ENCODE data around the gene MAGI1.
A peak's percentile ranks its signal among the peaks of the same experiment; 100 is the strongest.

Gene MAGI1

GRCh38 chr3:65854606-65855304 is 184.0 kb downstream of the MAGI1 start:
- Histone ChIP-seq H3K4me2 (peak overlapping the region; percentile 52), H4K20me1 (ENCODE audit: insufficient read depth) (no peaks in the 10 kb centered on the region), H2AFZ (ENCODE audit: low read depth) (no peak overlapping the region), H3K27me3 (ENCODE audit: insufficient read depth, low read depth) (no peaks in the 10 kb centered on the region), H3K9ac (peak overlapping the region; percentile 52; the same call in 1 of the 2 replicates), H3K36me3 (ENCODE audit: insufficient read depth) (no peaks in the 10 kb centered on the region), H3K27ac (peak overlapping the region; percentile 92), H3K79me2 (ENCODE audit: insufficient read depth, low read depth) (no peaks in the 10 kb centered on the region), H3K4me1 (ENCODE audit: low read depth, poor library complexity, severe bottlenecking) (peaks cover 40% of the 10 kb centered on the region), H3K4me3 (IDR thresholded peaks at IDR 0.05; ENCODE audit: insufficient read depth, low read depth, low read length) (no peak overlapping the region)
- TF ChIP-seq CTCF (conservative IDR thresholded peaks at IDR 0.05; ENCODE audit: low read depth, low read length): no peak

GRCh38 chr3:65851827-65852226 is 186.9 kb downstream of the MAGI1 start:
- Histone ChIP-seq H3K27me3 (ENCODE audit: insufficient read depth, low read depth) (no peaks in the 10 kb centered on the region), H3K4me1 (ENCODE audit: low read depth, poor library complexity, severe bottlenecking) (peaks cover 44% of the 10 kb centered on the region), H3K79me2 (ENCODE audit: insufficient read depth, low read depth) (no peaks in the 10 kb centered on the region), H3K4me2 (peak overlapping the region; percentile 4; the same call in 1 of the 2 replicates), H3K9ac (no peak overlapping the region), H3K27ac (no peak overlapping the region), H4K20me1 (ENCODE audit: insufficient read depth) (no peaks in the 10 kb centered on the region), H3K36me3 (ENCODE audit: insufficient read depth) (no peaks in the 10 kb centered on the region), H3K4me3 (IDR thresholded peaks at IDR 0.05; ENCODE audit: insufficient read depth, low read depth, low read length) (no peak overlapping the region), H2AFZ (ENCODE audit: low read depth) (no peak overlapping the region)
- TF ChIP-seq CTCF (conservative IDR thresholded peaks at IDR 0.05; ENCODE audit: low read depth, low read length): no peak

- no peaks in the 10 kb centered on the region for H3K36me3 ChIP-seq (ENCODE audit: insufficient read depth)
- H3K4me3 ChIP-seq (IDR thresholded peaks at IDR 0.05; ENCODE audit: insufficient read depth, low read depth, low read length): no peak overlapping the region
- no peak overlapping the region for H3K27ac ChIP-seq
- peaks cover 56% of the 10 kb centered on the region for H3K4me1 ChIP-seq (ENCODE audit: low read depth, poor library complexity, severe bottlenecking)
- no peaks in the 10 kb centered on the region for H4K20me1 ChIP-seq (ENCODE audit: insufficient read depth)
- no peak for TF ChIP-seq CTCF (conservative IDR thresholded peaks at IDR 0.05; ENCODE audit: low read depth, low read length)
- H3K79me2 ChIP-seq (ENCODE audit: insufficient read depth, low read depth): no peaks in the 10 kb centered on the region
- no peak overlapping the region for H2AFZ ChIP-seq (ENCODE audit: low read depth)
- no peak overlapping the region for H3K9ac ChIP-seq
- no peak overlapping the region for H3K4me2 ChIP-seq
- no peaks in the 10 kb centered on the region for H3K27me3 ChIP-seq (ENCODE audit: insufficient read depth, low read depth)
These were observed 188.5 kb downstream of the MAGI1 start for GRCh38 chr3:65850261-65850660.

- Histone ChIP-seq H4K20me1 (ENCODE audit: insufficient read depth) (no peaks in the 10 kb centered on the region), H3K27ac (no peak overlapping the region), H3K9ac (no peak overlapping the region), H3K27me3 (ENCODE audit: insufficient read depth, low read depth) (no peaks in the 10 kb centered on the region), H3K79me2 (ENCODE audit: insufficient read depth, low read depth) (no peaks in the 10 kb centered on the region), H2AFZ (ENCODE audit: low read depth) (no peak overlapping the region), H3K4me1 (ENCODE audit: low read depth, poor library complexity, severe bottlenecking) (peaks cover 48% of the 10 kb centered on the region), H3K4me2 (no peak overlapping the region), H3K4me3 (IDR thresholded peaks at IDR 0.05; ENCODE audit: insufficient read depth, low read depth, low read length) (no peak overlapping the region), H3K36me3 (ENCODE audit: insufficient read depth) (no peaks in the 10 kb centered on the region)
- TF ChIP-seq CTCF (conservative IDR thresholded peaks at IDR 0.05; ENCODE audit: low read depth, low read length): no peak
These were observed 190.7 kb downstream of the MAGI1 start for GRCh38 chr3:65848024-65848423.
